ENCODE measurements around the gene JMJD4.

DNA sequence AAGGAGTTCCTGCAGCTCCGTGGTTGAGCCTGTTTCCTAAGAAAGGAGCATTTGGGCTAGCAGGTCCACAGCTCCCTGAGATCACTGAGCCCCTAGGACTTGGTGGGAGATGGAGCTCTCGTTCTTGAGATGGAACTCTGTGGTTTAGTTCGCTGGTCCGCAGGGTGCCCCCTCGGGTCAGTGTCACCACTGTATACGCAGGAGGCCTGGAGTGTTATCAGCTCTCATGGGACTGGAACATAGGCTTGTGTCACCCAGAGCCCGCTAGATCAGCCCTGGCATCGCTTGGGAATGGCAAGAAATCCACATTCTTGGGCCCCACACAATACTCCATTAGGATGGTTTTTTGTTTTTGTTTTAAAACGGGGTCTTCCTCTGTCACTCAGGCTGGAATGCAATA, 3.7 kb upstream of the JMJD4 start:
- no peak for TF ChIP-seq POLR2A (IDR thresholded peaks at IDR 0.05; ENCODE audit: low read depth, low read length)
- TF ChIP-seq, protein P1, sequence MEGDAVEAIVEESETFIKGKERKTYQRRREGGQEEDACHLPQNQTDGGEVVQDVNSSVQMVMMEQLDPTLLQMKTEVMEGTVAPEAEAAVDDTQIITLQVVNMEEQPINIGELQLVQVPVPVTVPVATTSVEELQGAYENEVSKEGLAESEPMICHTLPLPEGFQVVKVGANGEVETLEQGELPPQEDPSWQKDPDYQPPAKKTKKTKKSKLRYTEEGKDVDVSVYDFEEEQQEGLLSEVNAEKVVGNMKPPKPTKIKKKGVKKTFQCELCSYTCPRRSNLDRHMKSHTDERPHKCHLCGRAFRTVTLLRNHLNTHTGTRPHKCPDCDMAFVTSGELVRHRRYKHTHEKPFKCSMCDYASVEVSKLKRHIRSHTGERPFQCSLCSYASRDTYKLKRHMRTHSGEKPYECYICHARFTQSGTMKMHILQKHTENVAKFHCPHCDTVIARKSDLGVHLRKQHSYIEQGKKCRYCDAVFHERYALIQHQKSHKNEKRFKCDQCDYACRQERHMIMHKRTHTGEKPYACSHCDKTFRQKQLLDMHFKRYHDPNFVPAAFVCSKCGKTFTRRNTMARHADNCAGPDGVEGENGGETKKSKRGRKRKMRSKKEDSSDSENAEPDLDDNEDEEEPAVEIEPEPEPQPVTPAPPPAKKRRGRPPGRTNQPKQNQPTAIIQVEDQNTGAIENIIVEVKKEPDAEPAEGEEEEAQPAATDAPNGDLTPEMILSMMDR (IDR thresholded peaks at IDR 0.05; ENCODE audit: extremely low read depth in 1 of 2, insufficient read depth in 1 of 2, low read depth in 1 of 2, low read length in 2 of 2): no peak
- no peak for TF ChIP-seq POLR2AphosphoS5 (IDR thresholded peaks at IDR 0.05; ENCODE audit: insufficient read depth, low read depth, low read length)
- no peak for TF ChIP-seq EZH2 (IDR thresholded peaks at IDR 0.05; ENCODE audit: borderline replicate concordance, low read depth, low read length, severe bottlenecking)
- no peak for TF ChIP-seq MAX (IDR thresholded peaks at IDR 0.05; ENCODE audit: insufficient read depth, insufficient read length)
- no peak for TF ChIP-seq JUN (IDR thresholded peaks at IDR 0.05; ENCODE audit: borderline replicate concordance, insufficient read depth, insufficient read length, low read depth)
- no peak for TF ChIP-seq GATA2 (IDR thresholded peaks at IDR 0.05; ENCODE audit: insufficient read depth, insufficient read length, low read depth, low read length)

Measured in endothelial cell of umbilical vein (primary cell).